Thymus (tissue), 11 donors: ENCODE results near the gene CSH1. TPM values are rescaled to one million over a fixed set of nuclear protein-coding genes. Genes with fewer than 3 reads are reported as not detected.
A peak's percentile ranks its signal among the peaks of the same experiment; 100 is the strongest.
"Not testable (repeated sequence)": the region's sequence is repeated elsewhere in the genome, so short reads cannot be mapped to it uniquely, and the experiment has no call there.

Source experiments
- DNase-seq, 9 donors: peaks; one replicate each; pipeline ENCODE4 v3.0.0-alpha.2; 2013; ENCODE audit warnings: low spot score in 9 of 9, low read depth in 6 of 9, missing footprints in 1 of 9
- H3K27ac ChIP-seq, 2 donors: one replicate each; pipeline ENCODE4 v1.5.1; 2013; ENCODE audit warnings: control low read depth in 1 of 2, low read depth in 1 of 2, low read length in 1 of 2, mild to moderate bottlenecking in 1 of 2, moderate library complexity in 1 of 2
- H3K27me3 ChIP-seq, 2 donors: one replicate each; pipeline ENCODE4 v1.5.1; 2013; ENCODE audit warnings: low read length in 1 of 2; ENCODE audit not compliant: control insufficient read depth in 2 of 2, insufficient read depth in 1 of 2
- H3K36me3 ChIP-seq, 2 donors: one replicate each; pipeline ENCODE4 v1.5.1; 2013; ENCODE audit warnings: low read length in 1 of 2, mild to moderate bottlenecking in 1 of 2, moderate library complexity in 1 of 2; ENCODE audit not compliant: control insufficient read depth in 2 of 2, insufficient read depth in 2 of 2
- H3K4me1 ChIP-seq, 2 donors: one replicate each; pipeline ENCODE4 v1.5.1; 2013; ENCODE audit warnings: low read length in 2 of 2; ENCODE audit not compliant: control insufficient read depth in 2 of 2, insufficient read depth in 2 of 2
- H3K4me3 ChIP-seq, 2 donors: one replicate each; pipeline ENCODE4 v1.5.1; 2013; ENCODE audit warnings: low read length in 2 of 2, control low read depth in 1 of 2, mild to moderate bottlenecking in 1 of 2
- H3K9me3 ChIP-seq, 2 donors: one replicate each; pipeline ENCODE4 v1.5.1; 2013; ENCODE audit warnings: low read length in 1 of 2, mild to moderate bottlenecking in 1 of 2; ENCODE audit not compliant: control insufficient read depth in 2 of 2, insufficient read depth in 1 of 2
- WGBS: extraction: QIAGEN DNeasy Blood & Tissue Kit; methylation state at CpG from one replicate; pipeline ENCODE4 v1.1.7; 2013; 5-methylcytosine and 5-hydroxymethylcytosine counted together
- polyA plus RNA-seq: library from polyadenylated mRNA; stranded (reverse); fragments of 200-250 nt; gene quantifications from one replicate; pipeline ENCODE4 v1.2.3, GENCODE V29; 2013
- total RNA-seq: library from RNA; stranded (reverse); fragments of 120-200 nt; gene quantifications from one replicate; pipeline ENCODE4 v1.2.4, GENCODE V29; 2013
- donor health status: healthy.

Gene CSH1
- total and polyA plus RNA-seq, 2 donors = 2.3 to 11.6 TPM

DNA sequence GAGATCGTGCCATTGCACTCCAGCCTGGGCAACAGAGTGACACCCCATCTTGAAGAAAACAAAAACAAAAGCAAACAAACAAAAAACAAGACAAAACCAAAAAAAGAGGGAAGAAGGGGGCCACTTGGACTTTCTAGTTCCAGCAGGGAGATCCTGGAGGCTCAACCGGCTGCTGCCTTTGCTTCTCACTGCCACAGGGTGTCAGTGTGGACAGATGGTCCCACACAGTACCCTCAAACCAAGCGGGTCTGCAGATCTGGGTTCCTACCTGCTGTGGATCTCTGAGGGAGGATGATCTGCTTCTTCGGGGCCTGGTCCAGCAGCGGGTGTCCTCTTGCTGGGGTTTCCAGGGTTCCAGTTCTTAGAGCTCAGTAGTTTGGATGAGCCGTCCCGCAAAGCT lies 29.7 kb downstream of the CSH1 start:
- not testable (repeated sequence) for H3K9me3 ChIP-seq, H3K36me3 ChIP-seq, H3K27me3 ChIP-seq, DNase-seq, H3K27ac ChIP-seq, H3K4me1 ChIP-seq, H3K4me3 ChIP-seq
- WGBS = 84% methylated on average over 7 of the region's 7 CpGs

DNA sequence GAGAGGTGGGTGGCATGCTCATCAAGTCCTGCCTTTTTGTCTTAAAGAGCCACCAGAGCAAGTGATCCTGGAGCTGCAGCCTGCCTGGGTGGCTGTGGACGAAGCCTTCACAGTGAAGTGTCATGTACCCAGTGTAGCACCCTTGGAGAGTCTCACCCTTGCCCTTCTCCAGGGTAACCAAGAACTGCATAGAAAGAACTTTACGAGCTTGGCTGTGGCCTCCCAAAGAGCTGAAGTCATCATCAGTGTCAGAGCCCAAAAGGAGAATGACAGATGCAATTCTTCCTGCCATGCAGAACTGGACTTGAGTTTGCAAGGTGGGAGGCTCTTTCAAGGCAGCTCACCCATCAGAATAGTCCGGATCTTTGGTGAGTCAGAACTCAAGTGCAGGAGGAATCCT lies 37.1 kb downstream of the CSH1 start:
- no peaks in the 10 kb centered on the region for H3K36me3 ChIP-seq
- no peaks in the 10 kb centered on the region for H3K4me1 ChIP-seq
- no peaks in the 10 kb centered on the region for H3K9me3 ChIP-seq
- DNase-seq = no peak
- no peak overlapping the region for H3K4me3 ChIP-seq
- 97% methylated on average over 3 of the region's 3 CpGs for WGBS
- no peak overlapping the region for H3K27ac ChIP-seq
- H3K27me3 ChIP-seq = peaks cover 0 to 2% of the 10 kb centered on the region in 2 donors

DNA sequence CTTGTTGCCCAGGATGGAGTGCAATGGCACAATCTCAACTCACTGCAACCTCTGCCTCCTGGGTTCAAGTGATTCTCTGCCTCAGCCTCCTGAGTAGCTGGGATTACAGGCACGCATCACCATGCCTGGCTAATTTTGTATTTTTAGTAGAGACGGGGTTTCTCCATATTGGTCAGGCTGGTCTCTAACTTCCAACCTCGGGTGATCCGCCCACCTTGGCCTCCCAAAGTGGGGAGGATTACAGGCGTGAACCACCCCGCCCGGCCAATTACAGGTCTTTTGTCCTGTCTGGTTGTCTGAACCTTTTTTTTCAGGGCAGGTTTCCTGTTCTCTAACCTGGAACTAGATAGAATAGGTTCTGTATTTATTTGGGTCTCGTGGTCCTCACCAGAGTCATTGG lies 39.9 kb downstream of the CSH1 start:
- H3K27me3 ChIP-seq, H3K4me1 ChIP-seq, H3K27ac ChIP-seq, H3K9me3 ChIP-seq, DNase-seq, H3K36me3 ChIP-seq, H3K4me3 ChIP-seq: not testable (repeated sequence)
- 97% methylated on average over 8 of the region's 8 CpGs for WGBS

DNA sequence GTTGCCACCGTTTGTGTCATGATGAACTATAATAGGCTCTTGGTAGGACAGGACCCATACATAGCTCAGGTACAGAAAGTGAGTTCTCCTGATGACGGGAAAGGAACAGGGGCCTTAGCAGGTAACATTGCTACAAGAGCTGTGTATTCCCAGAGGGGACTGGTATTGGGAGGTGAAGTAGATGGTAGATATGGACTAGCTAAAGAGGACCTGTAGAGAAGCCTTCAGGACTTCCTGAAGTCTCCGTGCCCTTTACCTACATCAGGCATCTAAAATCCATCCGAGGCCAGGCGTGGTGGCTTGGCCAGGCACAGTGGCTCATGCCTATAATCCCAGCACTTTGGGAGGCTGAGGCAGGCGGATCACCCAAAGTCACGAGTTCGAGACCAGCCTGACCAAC lies 41.2 kb downstream of the CSH1 start:
- no peak for DNase-seq
- Histone ChIP-seq H3K4me3 (no peak overlapping the region), H3K27me3 (peaks cover 0 to 2% of the 10 kb centered on the region in 2 donors), H3K9me3 (no peaks in the 10 kb centered on the region), H3K36me3 (no peaks in the 10 kb centered on the region), H3K27ac (no peak overlapping the region), H3K4me1 (no peaks in the 10 kb centered on the region)
- 96% methylated on average over 8 of the region's 8 CpGs for WGBS

DNA sequence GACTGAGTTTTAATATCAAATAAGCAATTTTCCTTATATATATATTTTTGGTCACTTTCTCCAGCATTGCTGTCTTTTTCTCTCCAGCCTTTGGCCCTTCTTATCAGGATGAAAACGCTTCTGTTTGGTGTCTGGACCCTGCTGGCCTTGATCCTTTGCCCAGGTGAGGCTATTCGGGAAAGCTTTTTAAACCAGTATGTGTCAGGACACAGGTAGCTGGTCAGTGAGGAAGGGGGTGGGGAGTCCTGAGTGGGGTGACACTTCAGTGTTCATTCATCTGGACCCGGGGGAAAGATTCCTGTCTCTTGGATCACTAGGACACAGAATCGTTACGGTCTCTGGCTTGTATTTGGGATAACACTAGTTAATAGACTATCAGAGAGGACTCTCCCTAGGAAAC lies 41.7 kb downstream of the CSH1 start:
- WGBS = 98% methylated on average over 5 of the region's 5 CpGs
- no peak for DNase-seq
- H3K9me3 ChIP-seq = peaks cover 0 to 2% of the 10 kb centered on the region in 2 donors

DNA sequence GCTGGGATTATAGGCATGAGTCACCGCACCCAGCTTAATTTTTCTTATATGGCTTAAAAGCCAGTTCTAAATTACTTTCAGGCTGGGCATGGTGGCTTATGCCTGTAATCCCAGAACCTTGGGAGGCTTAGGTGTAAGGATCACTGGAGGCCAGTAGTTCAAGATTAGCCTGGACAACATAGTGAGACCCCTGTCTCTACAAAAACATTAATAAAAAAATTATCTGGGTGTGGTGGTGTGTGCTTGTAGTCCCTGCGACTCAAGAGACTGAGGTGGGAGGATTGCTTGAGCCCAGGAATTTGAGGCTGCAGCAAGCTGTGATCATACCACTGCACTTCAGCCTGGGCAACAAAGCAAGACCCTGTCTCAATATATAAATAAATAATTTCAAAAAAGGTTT lies 43.1 kb downstream of the CSH1 start:
- Histone ChIP-seq H3K4me3 (no peak overlapping the region), H3K36me3 (no peaks in the 10 kb centered on the region), H3K27me3 (peaks cover 0 to 10% of the 10 kb centered on the region in 2 donors), H3K27ac (no peak overlapping the region), H3K4me1 (peaks cover 5 to 12% of the 10 kb centered on the region in 2 donors), H3K9me3 (peaks cover 0 to 10% of the 10 kb centered on the region in 2 donors)
- 98% methylated on average over 2 of the region's 2 CpGs for WGBS
- DNase-seq = no peak

More for the DNA sequence above, 41.7 kb downstream of the CSH1 start:
- Histone ChIP-seq H3K4me1 (no peaks in the 10 kb centered on the region), H3K4me3 (no peak overlapping the region), H3K27me3 (peaks cover 0 to 3% of the 10 kb centered on the region in 2 donors), H3K36me3 (no peaks in the 10 kb centered on the region), H3K27ac (no peak overlapping the region)

DNA sequence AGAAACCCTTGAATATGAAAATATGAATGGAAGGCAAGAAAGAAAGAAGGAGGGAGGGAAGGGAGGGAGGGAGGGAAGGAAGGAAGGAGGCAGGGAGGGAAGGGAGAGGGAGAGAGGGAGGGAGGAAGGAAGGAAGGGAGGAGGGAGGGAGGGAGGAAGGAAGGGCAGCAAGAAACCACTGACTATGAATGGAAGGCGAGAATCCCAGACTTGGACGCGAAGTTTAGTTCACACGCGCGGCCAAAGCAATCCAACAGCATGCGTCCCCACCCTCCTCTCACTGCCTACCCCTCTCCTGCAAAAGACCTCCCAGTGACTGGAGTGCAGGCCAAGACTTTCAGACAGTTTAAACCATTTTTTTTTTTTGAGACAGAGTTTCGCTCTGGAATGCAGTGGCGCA lies 46.0 kb downstream of the CSH1 start:
- no peaks in the 10 kb centered on the region for H3K36me3 ChIP-seq
- peaks cover 0 to 10% of the 10 kb centered on the region in 2 donors for H3K27me3 ChIP-seq
- peaks cover 5 to 13% of the 10 kb centered on the region in 2 donors for H3K4me1 ChIP-seq
- H3K4me3 ChIP-seq = no peak overlapping the region
- 96% methylated on average over 9 of the region's 9 CpGs for WGBS
- no peak for DNase-seq
- no peak overlapping the region for H3K27ac ChIP-seq
- H3K9me3 ChIP-seq = peaks cover 1 to 12% of the 10 kb centered on the region in 2 donors

DNA sequence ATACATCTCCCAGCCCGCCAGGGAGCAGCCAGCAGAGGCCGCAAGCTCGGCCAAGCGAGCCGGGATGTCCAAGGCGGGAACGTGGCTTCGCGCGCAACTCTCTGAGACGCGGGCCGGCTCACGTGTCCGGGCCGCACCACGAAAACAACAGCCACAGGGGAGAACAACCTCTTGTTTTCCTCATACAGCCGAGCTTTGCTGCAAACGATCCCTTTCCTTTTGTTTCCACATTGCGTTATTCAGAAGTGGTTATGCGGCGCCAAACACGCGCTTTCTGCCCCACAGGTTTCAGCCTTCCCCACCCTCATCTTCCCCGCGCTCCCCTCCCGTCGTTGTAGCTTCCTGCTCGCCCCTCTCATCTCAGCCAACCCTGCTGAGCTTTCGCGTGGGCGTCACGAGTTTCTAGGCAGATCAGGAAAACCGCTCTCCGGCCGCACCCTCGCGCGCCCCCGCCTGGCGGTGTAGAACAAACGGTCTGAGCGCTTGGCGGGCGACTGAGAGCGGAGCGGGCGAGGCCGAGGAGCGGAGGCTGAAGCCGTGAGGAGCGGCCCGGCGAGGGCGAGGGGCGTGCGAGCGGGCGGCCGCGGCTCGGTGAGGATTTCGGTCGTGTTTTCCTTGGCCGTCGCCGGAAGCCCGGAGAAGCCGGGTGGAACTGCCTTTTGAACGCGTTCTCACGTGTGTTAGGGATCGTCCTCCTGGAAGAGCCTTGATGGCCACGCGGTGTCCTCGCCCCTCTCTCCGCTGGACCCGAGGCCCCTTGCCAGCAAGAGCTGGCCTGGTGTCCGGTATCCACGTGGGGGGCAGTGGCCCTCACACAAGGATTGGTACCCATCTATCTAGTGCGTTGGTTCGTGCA lies 47.3 kb downstream of the CSH1 start:
- peaks cover 0 to 8% of the 10 kb centered on the region in 2 donors for H3K27me3 ChIP-seq
- H3K4me1 ChIP-seq = peaks cover 5 to 13% of the 10 kb centered on the region in 2 donors
- H3K27ac ChIP-seq = peak overlapping the region in 1 of 2 donors; percentile 72
- 25% methylated on average over 82 of the region's 82 CpGs for WGBS
- H3K9me3 ChIP-seq = peaks cover 1 to 12% of the 10 kb centered on the region in 2 donors
- H3K36me3 ChIP-seq = no peaks in the 10 kb centered on the region
- DNase-seq = peak; percentile 84 to 95 (median 87)
- peak overlapping the region; percentile 15 to 33 for H3K4me3 ChIP-seq

DNA sequence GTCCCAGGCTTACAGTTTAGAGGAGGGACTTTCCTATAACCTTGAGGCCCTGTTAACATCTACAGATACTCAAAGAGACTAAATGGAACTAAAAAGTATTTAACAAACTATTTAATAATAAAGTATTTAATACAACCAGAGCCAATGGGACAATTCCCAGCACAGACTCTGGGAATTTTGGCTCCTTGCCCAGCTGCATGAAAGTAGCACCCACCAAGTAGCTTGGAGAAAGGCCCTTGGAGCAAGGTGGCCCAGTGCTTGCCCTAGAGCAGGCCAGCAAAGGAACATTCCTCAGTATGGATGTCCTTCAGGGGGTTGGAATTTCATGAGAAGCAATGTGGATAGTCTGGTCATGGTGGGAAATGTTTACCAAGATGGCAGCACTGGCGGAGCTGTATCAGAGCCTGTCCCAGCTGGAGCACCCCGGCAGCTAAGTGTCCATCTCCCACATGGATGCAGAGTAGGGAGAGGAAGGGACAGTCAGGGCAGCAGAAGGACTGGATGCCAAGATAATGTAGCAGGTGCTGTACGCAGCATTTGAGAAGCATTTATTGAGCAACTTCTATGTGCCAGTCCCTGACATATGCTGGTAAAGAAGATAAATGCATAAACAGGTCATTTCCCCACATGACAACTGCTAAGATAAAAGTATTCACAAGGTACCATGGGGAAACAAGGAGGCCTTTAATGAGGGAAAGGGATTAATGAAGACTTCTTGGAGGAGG lies 48.7 kb downstream of the CSH1 start:
- WGBS = 82% methylated on average over 3 of the region's 3 CpGs
- Histone ChIP-seq H3K4me3 (no peak overlapping the region), H3K4me1 (peaks cover 7 to 23% of the 10 kb centered on the region in 2 donors)

More for the DNA sequence above, 48.7 kb downstream of the CSH1 start:
- H3K27ac ChIP-seq = no peak overlapping the region
- no peaks in the 10 kb centered on the region for H3K36me3 ChIP-seq
- H3K27me3 ChIP-seq = peaks cover 0 to 8% of the 10 kb centered on the region in 2 donors
- peaks cover 1 to 12% of the 10 kb centered on the region in 2 donors for H3K9me3 ChIP-seq
- no peak for DNase-seq
